SK-N-SH treated with all-trans-retinoic acid at 6 μM for 48 hours (cell line): ENCODE measurements around the gene SLC25A48.

Source experiments
- ARNTL ChIP-seq: fragments of 450-650 bp; formaldehyde crosslinking; IDR thresholded peaks from 2 replicates; pipeline ENCODE4 v1.5.0; 2020; ENCODE audit warnings: low read depth, mild to moderate bottlenecking, moderate library complexity, borderline replicate concordance
- CSDC2 ChIP-seq: fragments of 250-450 bp; sonication (Bioruptor Pico); IDR thresholded peaks from 2 replicates; pipeline ENCODE4 v1.5.0; 2020; ENCODE audit warnings: mild to moderate bottlenecking, moderate library complexity
- TCF4 ChIP-seq: fragments of 250-450 bp; sonication (Bioruptor Pico); IDR thresholded peaks from 2 replicates; pipeline ENCODE4 v1.8.0; 2021; ENCODE audit warnings: mild to moderate bottlenecking, moderate library complexity, borderline replicate concordance
- ZC3H10 ChIP-seq: fragments of 250-450 bp; sonication (Bioruptor Pico); IDR thresholded peaks from 2 replicates; pipeline ENCODE4 v1.5.1; 2021; ENCODE audit warnings: mild to moderate bottlenecking, moderate library complexity
- ZFP3 ChIP-seq: fragments of 250-450 bp; sonication (Bioruptor Pico); IDR thresholded peaks from 2 replicates; pipeline ENCODE4 v1.5.0; 2020; ENCODE audit warnings: mild to moderate bottlenecking, moderate library complexity
- TF ChIP-seq, protein P1 (sequence below): fragments of 250-450 bp; sonication (Bioruptor Pico); IDR thresholded peaks from 2 replicates; pipeline ENCODE4 v1.5.1; 2021; ENCODE audit warnings: mild to moderate bottlenecking, moderate library complexity
- TF ChIP-seq, protein P2 (sequence below): fragments of 250-450 bp; sonication (Bioruptor Pico); IDR thresholded peaks from 2 replicates; pipeline ENCODE4 v1.8.0; 2020; ENCODE audit warnings: mild to moderate bottlenecking, moderate library complexity, borderline replicate concordance
- TF ChIP-seq, protein P3 (sequence below): fragments of 250-450 bp; sonication (Bioruptor Pico); IDR thresholded peaks from 2 replicates; pipeline ENCODE4 v1.5.1; 2020; ENCODE audit warnings: low read depth, mild to moderate bottlenecking, moderate library complexity

DNA sequence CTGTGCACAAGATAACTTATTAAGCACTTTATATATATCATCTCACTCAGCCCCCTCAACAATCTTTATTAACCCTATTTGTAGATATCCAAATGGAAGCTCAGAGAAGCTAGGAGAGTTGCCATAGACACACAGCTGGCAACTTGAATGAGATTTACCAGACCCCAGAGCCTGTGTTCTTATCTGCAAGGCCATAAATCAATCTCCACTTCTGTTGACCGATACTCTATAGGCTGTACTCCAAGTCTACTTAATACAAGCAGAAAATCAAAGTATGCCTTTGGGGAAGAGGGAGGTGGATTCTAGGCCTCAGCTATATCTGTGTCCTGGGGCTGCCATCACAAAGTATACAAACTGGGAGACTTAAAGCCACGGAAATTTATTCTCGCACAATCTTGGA lies 67.2 kb downstream of the SLC25A48 start:
- TF ChIP-seq CSDC2 (CRISPR knock-in tag) (no peak), ARNTL (no peak), ZC3H10 (CRISPR knock-in tag) (no peak), TCF4 (CRISPR knock-in tag) (no peak), ZFP3 (CRISPR knock-in tag) (no peak)
- TF ChIP-seq, protein P1, sequence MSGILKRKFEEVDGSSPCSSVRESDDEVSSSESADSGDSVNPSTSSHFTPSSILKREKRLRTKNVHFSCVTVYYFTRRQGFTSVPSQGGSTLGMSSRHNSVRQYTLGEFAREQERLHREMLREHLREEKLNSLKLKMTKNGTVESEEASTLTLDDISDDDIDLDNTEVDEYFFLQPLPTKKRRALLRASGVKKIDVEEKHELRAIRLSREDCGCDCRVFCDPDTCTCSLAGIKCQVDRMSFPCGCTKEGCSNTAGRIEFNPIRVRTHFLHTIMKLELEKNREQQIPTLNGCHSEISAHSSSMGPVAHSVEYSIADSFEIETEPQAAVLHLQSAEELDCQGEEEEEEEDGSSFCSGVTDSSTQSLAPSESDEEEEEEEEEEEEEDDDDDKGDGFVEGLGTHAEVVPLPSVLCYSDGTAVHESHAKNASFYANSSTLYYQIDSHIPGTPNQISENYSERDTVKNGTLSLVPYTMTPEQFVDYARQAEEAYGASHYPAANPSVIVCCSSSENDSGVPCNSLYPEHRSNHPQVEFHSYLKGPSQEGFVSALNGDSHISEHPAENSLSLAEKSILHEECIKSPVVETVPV (CRISPR knock-in tag) = no peak
- TF ChIP-seq, protein P2, sequence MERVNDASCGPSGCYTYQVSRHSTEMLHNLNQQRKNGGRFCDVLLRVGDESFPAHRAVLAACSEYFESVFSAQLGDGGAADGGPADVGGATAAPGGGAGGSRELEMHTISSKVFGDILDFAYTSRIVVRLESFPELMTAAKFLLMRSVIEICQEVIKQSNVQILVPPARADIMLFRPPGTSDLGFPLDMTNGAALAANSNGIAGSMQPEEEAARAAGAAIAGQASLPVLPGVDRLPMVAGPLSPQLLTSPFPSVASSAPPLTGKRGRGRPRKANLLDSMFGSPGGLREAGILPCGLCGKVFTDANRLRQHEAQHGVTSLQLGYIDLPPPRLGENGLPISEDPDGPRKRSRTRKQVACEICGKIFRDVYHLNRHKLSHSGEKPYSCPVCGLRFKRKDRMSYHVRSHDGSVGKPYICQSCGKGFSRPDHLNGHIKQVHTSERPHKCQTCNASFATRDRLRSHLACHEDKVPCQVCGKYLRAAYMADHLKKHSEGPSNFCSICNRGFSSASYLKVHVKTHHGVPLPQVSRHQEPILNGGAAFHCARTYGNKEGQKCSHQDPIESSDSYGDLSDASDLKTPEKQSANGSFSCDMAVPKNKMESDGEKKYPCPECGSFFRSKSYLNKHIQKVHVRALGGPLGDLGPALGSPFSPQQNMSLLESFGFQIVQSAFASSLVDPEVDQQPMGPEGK (CRISPR knock-in tag) = no peak
- TF ChIP-seq, protein P3, sequence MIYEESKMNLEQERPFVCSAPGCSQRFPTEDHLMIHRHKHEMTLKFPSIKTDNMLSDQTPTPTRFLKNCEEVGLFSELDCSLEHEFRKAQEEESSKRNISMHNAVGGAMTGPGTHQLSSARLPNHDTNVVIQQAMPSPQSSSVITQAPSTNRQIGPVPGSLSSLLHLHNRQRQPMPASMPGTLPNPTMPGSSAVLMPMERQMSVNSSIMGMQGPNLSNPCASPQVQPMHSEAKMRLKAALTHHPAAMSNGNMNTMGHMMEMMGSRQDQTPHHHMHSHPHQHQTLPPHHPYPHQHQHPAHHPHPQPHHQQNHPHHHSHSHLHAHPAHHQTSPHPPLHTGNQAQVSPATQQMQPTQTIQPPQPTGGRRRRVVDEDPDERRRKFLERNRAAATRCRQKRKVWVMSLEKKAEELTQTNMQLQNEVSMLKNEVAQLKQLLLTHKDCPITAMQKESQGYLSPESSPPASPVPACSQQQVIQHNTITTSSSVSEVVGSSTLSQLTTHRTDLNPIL (CRISPR knock-in tag) = no peak
